Glutamatergic neuron (in vitro differentiated cells): ENCODE measurements around the gene FRRS1. TPM values are rescaled to one million over a fixed set of nuclear protein-coding genes. Genes with fewer than 3 reads are reported as not detected.

Experiments used
- DNase-seq: peaks from one replicate; pipeline ENCODE4 v3.0.0; 2022
- H3K27ac Mint-ChIP-seq: one replicate; pipeline ENCODE4 v1.8.0; 2020; ENCODE audit warnings: mild to moderate bottlenecking, mixed read lengths, inconsistent platforms; ENCODE audit not compliant: unreplicated experiment
- H3K27me3 Mint-ChIP-seq: one replicate; pipeline ENCODE4 v1.8.0; 2020; ENCODE audit warnings: mild to moderate bottlenecking, moderate library complexity, mixed read lengths, inconsistent platforms; ENCODE audit not compliant: unreplicated experiment
- H3K36me3 Mint-ChIP-seq: one replicate; pipeline ENCODE4 v1.8.0; 2020; ENCODE audit warnings: mild to moderate bottlenecking, mixed read lengths, inconsistent platforms; ENCODE audit not compliant: unreplicated experiment
- H3K4me1 Mint-ChIP-seq: one replicate; pipeline ENCODE4 v1.8.0; 2020; ENCODE audit warnings: mild to moderate bottlenecking, low read depth, mixed read lengths, inconsistent platforms; ENCODE audit not compliant: unreplicated experiment
- H3K4me3 Mint-ChIP-seq: one replicate; pipeline ENCODE4 v1.8.0; 2020; ENCODE audit warnings: mild to moderate bottlenecking, mixed read lengths, inconsistent platforms; ENCODE audit not compliant: unreplicated experiment
- H3K9me3 Mint-ChIP-seq: one replicate; pipeline ENCODE4 v1.8.0; 2020; ENCODE audit warnings: mild to moderate bottlenecking, moderate library complexity, mixed read lengths, inconsistent platforms; ENCODE audit not compliant: unreplicated experiment
- total RNA-seq: library from RNA; stranded (reverse); fragmentation: NEBNext Ultra II Directional; extraction: Animal tissue kit (Norgen Biotek cat#: 25700); gene quantifications from one replicate; pipeline ENCODE4 v1.2.1, GENCODE V29; 2021; ENCODE audit not compliant: unreplicated experiment
- TF ChIP-seq, protein P1 (sequence below): fragments of 200-600 bp; sonication (generic); IDR thresholded peaks from one replicate; pipeline ENCODE4 v1.5.0; 2021; ENCODE audit not compliant: partially characterized antibody, unreplicated experiment

Gene FRRS1
- total RNA-seq, 1 donor from 2014 or later, result 1.3 TPM

- TF ChIP-seq, protein P1, sequence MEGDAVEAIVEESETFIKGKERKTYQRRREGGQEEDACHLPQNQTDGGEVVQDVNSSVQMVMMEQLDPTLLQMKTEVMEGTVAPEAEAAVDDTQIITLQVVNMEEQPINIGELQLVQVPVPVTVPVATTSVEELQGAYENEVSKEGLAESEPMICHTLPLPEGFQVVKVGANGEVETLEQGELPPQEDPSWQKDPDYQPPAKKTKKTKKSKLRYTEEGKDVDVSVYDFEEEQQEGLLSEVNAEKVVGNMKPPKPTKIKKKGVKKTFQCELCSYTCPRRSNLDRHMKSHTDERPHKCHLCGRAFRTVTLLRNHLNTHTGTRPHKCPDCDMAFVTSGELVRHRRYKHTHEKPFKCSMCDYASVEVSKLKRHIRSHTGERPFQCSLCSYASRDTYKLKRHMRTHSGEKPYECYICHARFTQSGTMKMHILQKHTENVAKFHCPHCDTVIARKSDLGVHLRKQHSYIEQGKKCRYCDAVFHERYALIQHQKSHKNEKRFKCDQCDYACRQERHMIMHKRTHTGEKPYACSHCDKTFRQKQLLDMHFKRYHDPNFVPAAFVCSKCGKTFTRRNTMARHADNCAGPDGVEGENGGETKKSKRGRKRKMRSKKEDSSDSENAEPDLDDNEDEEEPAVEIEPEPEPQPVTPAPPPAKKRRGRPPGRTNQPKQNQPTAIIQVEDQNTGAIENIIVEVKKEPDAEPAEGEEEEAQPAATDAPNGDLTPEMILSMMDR, result no peak
- no peaks in the 10 kb centered on the region for H3K27me3 Mint-ChIP-seq
- no peak for DNase-seq
- H3K36me3 Mint-ChIP-seq, result no peaks in the 10 kb centered on the region
- no peaks in the 10 kb centered on the region for H3K9me3 Mint-ChIP-seq
- H3K4me1 Mint-ChIP-seq, result no peaks in the 10 kb centered on the region
- H3K4me3 Mint-ChIP-seq, result no peak overlapping the region
- no peak overlapping the region for H3K27ac Mint-ChIP-seq
Measured at GRCh38 chr1:99768524-99769245, 2.2 kb upstream of the FRRS1 start.

- no peak overlapping the region for H3K27ac Mint-ChIP-seq
- no peak for DNase-seq
- no peaks in the 10 kb centered on the region for H3K36me3 Mint-ChIP-seq
- TF ChIP-seq, protein P1, result no peak
- H3K27me3 Mint-ChIP-seq, result no peaks in the 10 kb centered on the region
- no peak overlapping the region for H3K4me3 Mint-ChIP-seq
- H3K9me3 Mint-ChIP-seq, result no peaks in the 10 kb centered on the region
- H3K4me1 Mint-ChIP-seq, result no peaks in the 10 kb centered on the region
Measured at GRCh38 chr1:99768104-99768503, 1.7 kb upstream of the FRRS1 start.

GRCh38 chr1:99764909-99765308 lies 1.5 kb downstream of the FRRS1 start:
- no peak overlapping the region for H3K4me3 Mint-ChIP-seq
- no peak overlapping the region for H3K27ac Mint-ChIP-seq

DNA sequence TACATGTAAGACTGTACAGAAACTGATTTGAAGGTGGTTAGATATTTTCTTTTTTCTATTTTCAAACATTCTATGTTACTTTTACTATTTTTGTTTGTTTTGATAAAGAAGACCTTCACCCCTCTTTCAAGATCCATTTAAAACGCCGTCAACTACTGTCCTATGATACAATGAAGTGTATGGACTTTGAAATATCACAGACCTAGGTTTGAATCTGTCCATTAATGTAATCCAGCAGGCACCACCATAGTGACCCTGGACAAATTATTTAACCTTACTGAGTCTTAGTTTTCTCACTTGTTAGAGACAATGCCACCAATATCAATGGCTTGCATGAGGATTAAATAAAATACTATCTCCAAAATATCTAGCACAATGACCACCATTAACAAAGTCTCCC lies 2.0 kb downstream of the FRRS1 start:
- Mint-ChIP-seq H3K9me3 (no peaks in the 10 kb centered on the region), H3K4me3 (no peak overlapping the region), H3K4me1 (no peaks in the 10 kb centered on the region), H3K36me3 (no peaks in the 10 kb centered on the region), H3K27me3 (no peaks in the 10 kb centered on the region), H3K27ac (no peak overlapping the region)
- DNase-seq, result no peak
- TF ChIP-seq, protein P1, result no peak

More at GRCh38 chr1:99764909-99765308, 1.5 kb downstream of the FRRS1 start:
- no peaks in the 10 kb centered on the region for H3K9me3 Mint-ChIP-seq
- TF ChIP-seq, protein P1, result no peak
- no peaks in the 10 kb centered on the region for H3K27me3 Mint-ChIP-seq
- DNase-seq, result no peak
- H3K4me1 Mint-ChIP-seq, result no peaks in the 10 kb centered on the region
- H3K36me3 Mint-ChIP-seq, result no peaks in the 10 kb centered on the region

- no peaks in the 10 kb centered on the region for H3K4me1 Mint-ChIP-seq
- H3K9me3 Mint-ChIP-seq, result no peaks in the 10 kb centered on the region
- TF ChIP-seq, protein P1, result no peak
- H3K27ac Mint-ChIP-seq, result no peak overlapping the region
- no peak for DNase-seq
- H3K4me3 Mint-ChIP-seq, result no peak overlapping the region
- H3K27me3 Mint-ChIP-seq, result no peaks in the 10 kb centered on the region
- H3K36me3 Mint-ChIP-seq, result no peaks in the 10 kb centered on the region
Measured at GRCh38 chr1:99763956-99764355, 2.5 kb downstream of the FRRS1 start.
